GM18870 (cell line): ENCODE results near the gene ANKRD36.
"Not testable (repeated sequence)": the region's sequence is repeated elsewhere in the genome, so short reads cannot be mapped to it uniquely, and the experiment has no call there.

Experiments
- ATAC-seq: cut with Tn5 transposase; IDR thresholded peaks from one replicate; pipeline ENCODE4 v1.9.1; 2021; ENCODE audit warnings: moderate library complexity; ENCODE audit not compliant: unreplicated experiment

Gene ANKRD36

GRCh38 chr2:97113050-97113881 is at the start of gene ANKRD36:
Gene ANKRD36, plus strand, starts transcription at chr2:97113153. Its CDS starts 587 bp downstream, at chr2:97113740.
- peak; percentile 69 for ATAC-seq

- not testable (repeated sequence) for ATAC-seq
Observed at GRCh38 chr2:97066030-97066429, 46.9 kb upstream of the ANKRD36 start.

GRCh38 chr2:97067279-97068004 is 45.5 kb upstream of the ANKRD36 start:
- no peak for ATAC-seq

GRCh38 chr2:97068074-97068473 is 44.9 kb upstream of the ANKRD36 start:
- no peak for ATAC-seq

- ATAC-seq: not testable (repeated sequence)
Observed at GRCh38 chr2:97068722-97069121, 44.2 kb upstream of the ANKRD36 start.

GRCh38 chr2:97070915-97071314 is 42.0 kb upstream of the ANKRD36 start:
- ATAC-seq: not testable (repeated sequence)

- not testable (repeated sequence) for ATAC-seq
Observed at GRCh38 chr2:97077213-97077612, 35.7 kb upstream of the ANKRD36 start.

GRCh38 chr2:97080855-97081254 is 32.1 kb upstream of the ANKRD36 start:
- ATAC-seq: not testable (repeated sequence)

GRCh38 chr2:97082206-97082605 is 30.7 kb upstream of the ANKRD36 start:
- ATAC-seq: not testable (repeated sequence)

- ATAC-seq: not testable (repeated sequence)
Observed at GRCh38 chr2:97083516-97083915, 29.4 kb upstream of the ANKRD36 start.

GRCh38 chr2:97085093-97085492 is 27.9 kb upstream of the ANKRD36 start:
- ATAC-seq: not testable (repeated sequence)

- not testable (repeated sequence) for ATAC-seq
Observed at GRCh38 chr2:97088706-97089105, 24.2 kb upstream of the ANKRD36 start.

- ATAC-seq: not testable (repeated sequence)
Observed at GRCh38 chr2:97092946-97093345, 20.0 kb upstream of the ANKRD36 start.

GRCh38 chr2:97093983-97094771 is 18.8 kb upstream of the ANKRD36 start:
- not testable (repeated sequence) for ATAC-seq

- ATAC-seq: not testable (repeated sequence)
Observed at GRCh38 chr2:97094772-97095611, 18.0 kb upstream of the ANKRD36 start, which contains the start of gene FAHD2B. Gene FAHD2B, minus strand, starts transcription at chr2:97094882. Its CDS starts 3,176 bp downstream, at chr2:97091706.

- ATAC-seq: no peak
Observed at GRCh38 chr2:97095661-97096060, 17.3 kb upstream of the ANKRD36 start.

GRCh38 chr2:97098786-97099372 is 14.1 kb upstream of the ANKRD36 start:
- not testable (repeated sequence) for ATAC-seq

GRCh38 chr2:97106878-97107277 is 6.1 kb upstream of the ANKRD36 start:
- not testable (repeated sequence) for ATAC-seq

GRCh38 chr2:97111246-97111645 is 1.7 kb upstream of the ANKRD36 start:
- ATAC-seq: not testable (repeated sequence)
